C4-2B (cell line): Measurements from ENCODE around the gene TMEM11.

ENCODE experiments used
- H3K27ac ChIP-seq: fragments of 450-650 bp; 2 replicates; pipeline ENCODE4 v1.5.1; 2017
- ZFX ChIP-seq: fragments of 450-650 bp; IDR thresholded peaks from 2 replicates; pipeline ENCODE4 v1.6.1; 2017
- TF ChIP-seq, protein P1 (sequence below): fragments of 450-650 bp; conservative IDR thresholded peaks from 2 replicates; pipeline ENCODE4 v1.5.1; 2017; ENCODE audit warnings: mild to moderate bottlenecking

The TMEM11 gene

GRCh38 chr17:21252289-21252795 lies 38.4 kb upstream of the TMEM11 start:
- no peak for TF ChIP-seq ZFX
- TF ChIP-seq, protein P1, sequence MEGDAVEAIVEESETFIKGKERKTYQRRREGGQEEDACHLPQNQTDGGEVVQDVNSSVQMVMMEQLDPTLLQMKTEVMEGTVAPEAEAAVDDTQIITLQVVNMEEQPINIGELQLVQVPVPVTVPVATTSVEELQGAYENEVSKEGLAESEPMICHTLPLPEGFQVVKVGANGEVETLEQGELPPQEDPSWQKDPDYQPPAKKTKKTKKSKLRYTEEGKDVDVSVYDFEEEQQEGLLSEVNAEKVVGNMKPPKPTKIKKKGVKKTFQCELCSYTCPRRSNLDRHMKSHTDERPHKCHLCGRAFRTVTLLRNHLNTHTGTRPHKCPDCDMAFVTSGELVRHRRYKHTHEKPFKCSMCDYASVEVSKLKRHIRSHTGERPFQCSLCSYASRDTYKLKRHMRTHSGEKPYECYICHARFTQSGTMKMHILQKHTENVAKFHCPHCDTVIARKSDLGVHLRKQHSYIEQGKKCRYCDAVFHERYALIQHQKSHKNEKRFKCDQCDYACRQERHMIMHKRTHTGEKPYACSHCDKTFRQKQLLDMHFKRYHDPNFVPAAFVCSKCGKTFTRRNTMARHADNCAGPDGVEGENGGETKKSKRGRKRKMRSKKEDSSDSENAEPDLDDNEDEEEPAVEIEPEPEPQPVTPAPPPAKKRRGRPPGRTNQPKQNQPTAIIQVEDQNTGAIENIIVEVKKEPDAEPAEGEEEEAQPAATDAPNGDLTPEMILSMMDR, result no peak
- H3K27ac ChIP-seq, result no peak overlapping the region

- TF ChIP-seq ZFX, result no peak
- TF ChIP-seq, protein P1, result no peak
- H3K27ac ChIP-seq, result no peak overlapping the region
Measured at GRCh38 chr17:21251337-21252010, 37.5 kb upstream of the TMEM11 start.

DNA sequence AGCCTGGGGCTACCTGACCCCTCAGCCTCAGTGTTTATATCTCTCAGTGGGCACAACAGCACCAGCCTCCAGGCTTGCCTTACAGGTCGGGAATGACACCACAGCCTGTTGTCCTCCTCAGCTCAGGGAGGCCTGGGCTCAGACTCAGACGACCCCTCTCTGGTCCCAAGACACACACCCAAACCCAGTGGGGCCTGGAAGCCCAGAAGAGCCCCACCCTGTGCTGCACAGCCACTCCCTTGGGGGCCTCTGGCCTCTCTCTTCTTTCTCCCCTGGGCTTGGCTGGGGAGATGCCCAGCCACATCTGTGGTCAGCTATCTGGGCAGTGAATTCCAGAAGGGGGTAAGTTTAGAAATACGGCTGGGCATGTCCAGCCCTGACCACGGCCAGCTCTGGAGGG lies 36.9 kb upstream of the TMEM11 start:
- H3K27ac ChIP-seq, result no peak overlapping the region
- TF ChIP-seq, protein P1, result no peak

- TF ChIP-seq, protein P1, result no peak
- no peak for TF ChIP-seq ZFX
- H3K27ac ChIP-seq, result no peak overlapping the region
Measured at GRCh38 chr17:21249920-21250703, 36.2 kb upstream of the TMEM11 start.

DNA sequence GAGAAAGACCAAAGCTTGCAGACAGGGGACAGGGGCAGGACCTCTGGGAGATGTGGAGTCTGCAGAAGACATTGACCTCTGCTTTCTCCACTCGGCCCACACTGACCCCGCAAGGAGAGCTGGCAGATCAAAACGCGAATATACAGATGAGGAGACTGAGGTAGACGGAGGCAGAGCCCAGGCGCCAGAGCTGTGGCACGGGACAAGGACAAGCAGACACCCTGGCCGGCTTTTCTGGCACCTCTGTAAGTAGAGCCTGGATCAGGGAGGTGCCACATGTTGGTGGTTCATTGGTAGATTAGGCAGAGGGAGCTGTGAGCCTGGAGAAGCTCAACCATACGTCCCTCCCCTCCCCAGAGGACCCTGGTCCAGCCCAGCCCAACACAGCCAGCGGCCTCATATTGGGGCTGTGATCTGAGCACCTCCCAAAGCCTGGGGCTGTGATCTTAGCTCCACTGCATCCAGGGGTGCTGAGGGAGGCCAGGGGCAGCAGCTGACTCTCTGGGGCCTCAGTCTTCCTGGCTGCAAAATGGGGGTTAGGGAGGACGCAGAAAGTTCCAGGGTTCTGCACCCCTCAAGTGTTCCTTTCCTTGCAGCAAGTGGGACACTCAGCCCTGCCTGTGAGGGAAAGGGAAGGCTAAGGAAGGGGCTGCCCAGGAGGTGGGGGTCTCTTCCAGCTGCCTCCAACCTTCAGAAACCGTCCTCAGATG lies 35.3 kb upstream of the TMEM11 start:
- TF ChIP-seq, protein P1, result no peak
- TF ChIP-seq ZFX, result no peak
- no peak overlapping the region for H3K27ac ChIP-seq

GRCh38 chr17:21248500-21248899 lies 34.5 kb upstream of the TMEM11 start:
- TF ChIP-seq, protein P1, result no peak
- TF ChIP-seq ZFX, result no peak

More at GRCh38 chr17:21248500-21248899, 34.5 kb upstream of the TMEM11 start:
- H3K27ac ChIP-seq, result no peak overlapping the region
